NCI-H2081 (cell line): ENCODE measurements around the gene SCUBE3.

ENCODE experiments used
- DNase-seq, 2 experiments: peaks; one replicate each; lab custom pipeline; 2025; lab: John Stamatoyannopoulos, UW

The SCUBE3 gene

DNA sequence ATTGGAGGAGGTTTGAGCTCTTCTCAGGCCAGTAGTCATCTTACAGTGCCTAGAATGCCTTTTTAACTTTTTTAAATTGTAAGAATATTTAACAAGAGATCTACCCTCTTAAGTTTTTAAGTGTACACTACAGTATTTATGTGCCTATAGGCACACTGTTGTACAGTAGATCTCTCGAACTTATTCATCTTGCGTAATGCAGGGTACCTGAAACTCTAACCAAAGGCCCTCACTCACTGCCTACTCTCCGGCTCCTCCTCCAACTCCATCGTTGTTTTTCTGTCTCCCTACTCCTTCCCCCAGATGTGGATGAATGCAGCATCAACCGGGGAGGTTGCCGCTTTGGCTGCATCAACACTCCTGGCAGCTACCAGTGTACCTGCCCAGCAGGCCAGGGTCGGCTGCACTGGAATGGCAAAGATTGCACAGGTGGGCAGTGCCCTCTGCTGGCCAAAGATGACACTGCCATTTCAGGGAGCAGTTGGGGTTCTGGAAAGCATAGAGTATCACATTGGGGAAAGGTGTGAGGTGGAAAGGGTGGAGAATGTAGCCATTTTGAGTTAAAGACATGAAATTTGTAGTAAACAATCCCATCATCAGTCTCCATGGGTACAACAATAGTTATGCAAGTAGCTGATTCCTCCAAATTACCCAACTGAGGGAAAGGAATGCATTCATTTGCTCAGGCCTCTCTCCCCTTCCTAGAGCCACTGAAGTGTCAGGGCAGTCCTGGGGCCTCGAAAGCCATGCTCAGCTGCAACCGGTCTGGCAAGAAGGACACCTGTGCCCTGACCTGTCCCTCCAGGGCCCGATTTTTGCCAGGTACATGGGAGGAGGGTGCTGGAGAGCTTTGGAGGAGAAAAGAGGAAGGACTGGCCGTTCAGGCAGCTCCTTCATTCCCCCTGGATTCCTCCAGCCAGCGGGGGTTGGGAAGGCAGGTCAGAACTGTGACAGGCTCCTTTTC lies 27.4 kb downstream of the SCUBE3 start:
- peak; percentile 58 to 71 for DNase-seq

DNA sequence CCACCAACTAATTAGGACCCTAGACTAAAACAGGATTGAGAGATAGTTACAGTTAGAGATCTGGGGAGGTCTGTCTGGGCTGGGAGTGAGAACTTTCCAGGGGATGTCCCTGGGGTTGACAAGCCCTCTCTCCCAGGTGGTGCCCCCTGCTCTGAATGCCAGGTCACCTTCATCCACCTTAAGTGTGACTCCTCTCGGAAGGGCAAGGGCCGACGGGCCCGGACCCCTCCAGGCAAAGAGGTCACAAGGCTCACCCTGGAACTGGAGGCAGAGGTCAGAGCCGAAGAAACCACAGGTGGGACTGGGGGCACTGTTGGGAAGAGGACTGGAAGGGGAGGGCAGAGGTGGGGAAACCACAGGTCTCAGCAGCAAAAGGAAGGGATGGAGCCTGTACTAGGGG lies 28.7 kb downstream of the SCUBE3 start:
- DNase-seq, result no peak

DNA sequence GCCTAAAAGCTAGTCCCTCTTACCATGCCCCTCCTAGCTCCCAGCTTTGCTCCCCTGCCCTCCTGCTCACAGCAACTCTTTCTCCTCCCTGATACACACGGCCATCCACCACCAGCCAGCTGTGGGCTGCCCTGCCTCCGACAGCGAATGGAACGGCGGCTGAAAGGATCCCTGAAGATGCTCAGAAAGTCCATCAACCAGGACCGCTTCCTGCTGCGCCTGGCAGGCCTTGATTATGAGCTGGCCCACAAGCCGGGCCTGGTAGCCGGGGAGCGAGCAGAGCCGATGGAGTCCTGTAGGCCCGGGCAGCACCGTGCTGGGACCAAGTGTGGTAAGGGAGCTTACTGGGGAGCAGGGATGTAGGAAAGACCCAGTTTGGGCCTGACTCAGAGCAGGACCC lies 29.1 kb downstream of the SCUBE3 start:
- no peak for DNase-seq

DNA sequence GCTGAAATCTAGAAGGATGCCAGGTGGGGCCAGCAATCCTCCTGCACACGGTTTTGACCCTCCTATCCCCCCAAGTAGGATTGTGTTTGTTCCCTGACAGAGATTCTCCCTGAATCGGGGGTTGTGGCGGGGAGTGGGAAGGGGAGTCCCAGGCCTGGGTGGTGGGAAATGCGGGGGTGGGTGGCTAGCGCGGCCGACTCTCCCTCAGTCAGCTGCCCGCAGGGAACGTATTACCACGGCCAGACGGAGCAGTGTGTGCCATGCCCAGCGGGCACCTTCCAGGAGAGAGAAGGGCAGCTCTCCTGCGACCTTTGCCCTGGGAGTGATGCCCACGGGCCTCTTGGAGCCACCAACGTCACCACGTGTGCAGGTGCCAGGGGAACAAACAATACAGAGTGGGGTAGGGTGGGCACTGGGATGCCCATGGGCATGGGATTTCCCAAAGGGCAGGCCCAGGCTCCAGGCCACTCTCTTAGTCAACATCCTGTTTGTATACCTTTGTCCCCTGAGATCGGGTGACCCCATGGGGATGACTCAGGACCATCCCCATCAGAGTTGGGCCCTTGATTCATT lies 29.7 kb downstream of the SCUBE3 start:
- DNase-seq, result no peak

DNA sequence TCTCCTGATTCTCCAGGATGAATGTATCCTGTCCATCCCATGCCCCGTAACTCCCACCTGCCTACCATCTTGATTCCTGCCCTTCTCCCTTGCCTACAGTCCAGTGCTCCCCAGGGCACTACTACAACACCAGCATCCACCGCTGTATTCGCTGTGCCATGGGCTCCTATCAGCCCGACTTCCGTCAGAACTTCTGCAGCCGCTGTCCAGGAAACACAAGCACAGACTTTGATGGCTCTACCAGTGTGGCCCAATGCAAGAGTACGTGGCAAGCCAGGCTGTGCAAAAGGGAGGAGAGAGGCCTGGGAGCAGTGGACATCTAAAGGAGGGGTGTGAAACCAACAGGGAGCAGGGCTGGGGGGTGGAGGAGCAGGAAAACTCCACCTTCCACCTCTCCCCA lies 30.8 kb downstream of the SCUBE3 start:
- DNase-seq, result no peak

DNA sequence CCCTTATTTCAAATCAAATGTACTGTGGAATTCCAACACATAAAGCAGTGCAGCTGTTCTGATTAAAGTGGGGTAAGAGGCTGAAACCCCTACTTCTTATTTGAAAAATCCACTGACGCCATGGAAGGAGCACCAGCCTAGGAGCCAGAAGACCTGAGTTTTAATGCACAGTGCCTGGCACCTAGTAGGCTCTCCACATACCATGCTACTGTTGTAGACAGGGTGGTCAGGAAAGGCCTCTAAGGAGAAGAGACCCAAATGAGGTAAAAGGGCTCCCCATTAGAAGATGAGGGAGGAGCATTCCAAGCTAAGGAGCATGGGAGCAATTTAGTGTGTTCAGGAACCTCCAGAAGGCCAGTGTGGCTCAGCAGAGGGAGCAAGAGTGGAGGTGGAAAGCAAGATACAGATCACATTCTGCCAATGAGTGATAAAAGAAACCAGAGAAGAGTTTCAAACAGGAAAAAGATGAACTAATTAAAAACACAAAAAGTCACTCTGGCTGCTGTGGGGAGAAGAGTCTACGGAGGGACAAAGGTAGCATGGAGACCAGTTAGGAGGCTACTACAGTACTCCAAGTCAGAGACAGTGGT lies 34.0 kb downstream of the SCUBE3 start:
- no peak for DNase-seq

DNA sequence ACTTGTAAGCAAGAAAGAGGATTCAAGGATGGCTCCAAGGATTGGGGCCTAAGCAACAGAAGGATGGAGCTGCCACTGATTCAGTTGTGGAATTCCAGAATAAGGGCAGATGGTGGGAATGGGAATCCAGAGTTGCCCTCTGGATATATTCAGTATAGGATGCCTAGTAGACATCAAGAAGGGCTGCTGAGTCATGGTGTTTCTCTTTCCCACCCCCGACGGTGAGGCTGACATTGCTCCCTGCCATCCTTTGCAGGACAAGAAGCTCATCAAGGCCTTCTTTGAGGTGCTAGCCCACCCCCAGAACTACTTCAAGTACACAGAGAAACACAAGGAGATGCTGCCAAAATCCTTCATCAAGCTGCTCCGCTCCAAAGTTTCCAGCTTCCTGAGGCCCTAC lies 34.5 kb downstream of the SCUBE3 start:
- DNase-seq, result no peak

DNA sequence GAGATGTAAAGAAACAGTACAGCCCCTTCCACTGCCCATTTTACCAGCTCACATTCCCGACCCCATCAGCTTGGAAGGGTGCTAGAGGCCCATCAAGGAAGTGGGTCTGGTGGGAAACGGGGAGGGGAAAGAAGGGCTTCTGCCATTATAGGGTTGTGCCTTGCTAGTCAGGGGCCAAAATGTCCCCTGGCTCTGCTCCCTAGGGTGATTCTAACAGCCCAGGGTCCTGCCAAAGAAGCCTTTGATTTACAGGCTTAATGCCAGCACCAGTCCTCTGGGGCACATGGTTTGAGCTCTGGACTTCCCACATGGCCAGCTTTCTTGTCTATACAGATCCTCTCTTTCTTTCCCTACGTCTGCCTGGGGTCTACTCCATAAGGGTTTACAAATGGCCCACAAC lies 35.2 kb downstream of the SCUBE3 start:
- DNase-seq, result no peak

DNA sequence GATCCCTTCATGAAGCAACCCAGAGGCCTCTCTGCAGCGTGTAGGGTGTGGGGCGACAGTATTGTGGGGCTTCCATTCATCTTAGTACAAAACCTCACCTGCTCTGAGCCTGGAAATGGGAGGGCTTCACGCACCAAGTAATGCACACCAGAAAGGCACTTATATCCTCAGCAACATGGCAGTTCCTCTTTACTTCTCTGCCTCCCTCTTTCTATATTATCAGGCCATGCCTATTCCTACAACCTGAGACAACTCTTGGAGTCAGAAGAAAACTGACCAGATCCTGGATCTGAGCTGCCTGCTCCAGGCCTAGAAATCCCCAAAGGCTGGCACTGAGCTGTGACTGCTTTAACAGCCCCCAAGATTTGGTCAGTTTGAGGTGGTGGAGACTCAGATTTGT lies 38.2 kb downstream of the SCUBE3 start:
- no peak for DNase-seq

DNA sequence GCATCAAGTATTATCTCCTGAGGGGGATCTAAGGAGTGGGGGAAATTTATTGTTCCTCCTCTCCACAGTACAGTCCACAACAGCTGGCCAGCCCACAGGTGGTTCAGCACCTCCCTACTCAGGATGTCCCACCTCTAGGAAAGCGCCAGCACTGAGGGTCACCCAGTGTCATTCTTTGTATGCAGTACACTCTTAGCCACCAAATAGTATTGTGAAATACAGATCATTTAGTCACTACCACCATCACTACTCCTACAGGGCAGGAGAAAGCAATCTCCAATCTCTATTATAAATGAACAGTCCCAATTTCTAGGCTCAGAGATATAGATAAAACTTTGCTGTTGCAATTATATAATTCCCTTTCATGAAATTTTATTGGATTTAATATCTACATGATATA lies 39.5 kb downstream of the SCUBE3 start:
- no peak for DNase-seq

DNA sequence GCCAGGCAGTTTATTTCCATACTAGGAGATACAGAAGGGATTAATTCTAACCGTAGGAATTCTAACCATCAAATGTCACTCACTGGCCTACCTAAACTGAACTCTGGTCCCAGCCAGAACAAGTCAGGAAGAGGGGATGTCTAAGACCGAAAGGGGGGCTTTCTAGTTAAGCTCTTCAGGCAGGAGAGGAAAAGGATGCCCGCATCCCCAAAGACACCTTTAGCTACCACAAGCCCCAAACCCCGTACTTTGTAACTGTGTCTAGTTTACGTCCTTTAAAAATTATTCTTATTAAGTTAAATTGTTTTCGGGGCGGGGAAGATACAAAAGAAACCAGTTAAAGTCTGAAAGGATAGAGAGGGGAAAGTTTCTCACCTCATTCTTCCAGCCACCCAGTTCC lies 44.6 kb downstream of the SCUBE3 start:
- no peak for DNase-seq

DNA sequence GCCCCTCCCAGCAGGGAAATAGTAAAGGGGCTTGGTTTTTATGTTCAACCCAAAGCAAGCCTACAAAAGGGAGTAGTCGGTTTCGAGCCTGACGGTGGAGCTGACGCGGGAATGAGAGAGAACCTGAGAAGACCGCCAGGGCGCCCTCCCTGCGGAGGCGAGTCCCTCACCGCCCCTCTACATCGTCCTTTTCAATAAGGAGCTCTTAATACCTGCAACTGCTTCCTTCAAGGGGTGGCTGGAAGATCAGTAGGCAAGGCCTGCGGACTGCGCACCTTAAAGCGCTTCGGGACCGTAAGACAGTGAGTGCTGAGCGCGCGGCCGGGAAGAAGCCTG lies 45.1 kb downstream of the SCUBE3 start:
- peak; percentile 51 to 67 for DNase-seq

DNA sequence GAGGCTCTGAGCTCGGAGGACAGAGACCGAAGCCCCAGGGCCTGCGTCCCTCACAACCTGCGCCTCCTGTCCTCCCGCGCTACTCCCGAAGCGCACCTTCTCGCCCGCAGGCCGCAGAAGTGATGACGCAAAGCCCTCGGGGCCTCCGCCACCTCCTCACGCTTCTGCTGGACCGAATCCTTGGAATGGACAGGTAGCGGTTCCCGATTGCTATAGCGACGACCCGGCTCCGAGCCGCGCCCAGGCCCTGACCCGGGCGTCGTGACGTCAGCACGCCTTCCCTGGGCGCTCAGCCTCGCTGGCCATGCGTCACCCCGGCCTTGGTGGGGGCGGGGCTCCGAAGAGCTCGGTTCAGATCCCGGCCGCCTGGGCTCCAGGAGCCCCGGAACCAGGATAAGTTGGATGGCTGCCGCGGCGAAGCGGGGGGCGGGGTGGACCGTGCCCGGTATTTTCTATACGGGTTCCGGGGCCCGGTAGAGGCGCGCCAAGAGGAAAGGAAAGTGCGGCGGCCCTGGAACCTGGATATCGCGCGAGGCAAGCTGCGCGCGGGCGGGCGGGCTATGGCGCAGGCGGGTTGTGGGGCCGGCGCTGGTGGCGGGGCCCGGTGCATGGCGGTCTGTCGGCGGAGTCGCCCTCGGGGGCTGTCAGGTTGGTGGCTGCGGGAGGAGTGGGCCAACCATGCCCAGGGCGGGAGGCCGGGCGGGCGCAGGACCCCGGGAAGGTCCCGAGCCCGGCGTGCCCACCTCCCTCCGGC lies 45.6 kb downstream of the SCUBE3 start, which contains the start of gene ZNF76:
TSS of gene ZNF76 (plus strand) at position 542 of the 754 bp plus-strand sequence. CDS start 21,417 bp downstream, outside the sequence.
- peak; percentile 95 to 96 for DNase-seq

DNA sequence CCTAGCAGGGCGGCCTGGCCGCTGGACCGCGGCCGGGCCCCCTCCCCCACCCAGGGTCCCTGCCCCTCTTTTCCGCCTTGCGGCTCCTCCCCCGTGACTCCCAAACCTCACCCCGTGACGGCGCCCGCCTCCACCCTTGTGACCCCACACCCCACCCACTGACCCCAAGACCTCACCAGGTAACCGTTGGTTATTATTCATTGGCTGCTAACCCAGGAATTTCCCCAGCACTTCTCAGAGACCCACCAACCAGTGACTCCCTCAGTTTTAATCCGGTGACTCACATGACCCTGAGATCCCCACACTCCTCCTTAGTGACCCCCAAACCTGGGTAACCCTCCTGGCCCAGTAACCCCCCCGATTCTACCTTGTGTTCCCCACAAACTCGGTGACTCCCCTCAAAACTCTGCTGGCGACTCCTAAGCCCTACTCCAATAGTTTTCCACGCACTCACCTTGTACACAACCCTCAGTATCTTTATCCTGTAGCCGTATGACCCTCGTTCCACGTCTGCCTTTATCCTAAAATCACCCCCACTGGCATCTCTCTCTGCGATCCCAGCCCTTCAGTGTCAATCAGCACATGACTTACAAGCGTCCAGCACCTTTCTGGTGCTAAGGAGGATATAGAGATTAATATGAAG lies 46.3 kb downstream of the SCUBE3 start:
- DNase-seq, result peak; percentile 40 to 51

DNA sequence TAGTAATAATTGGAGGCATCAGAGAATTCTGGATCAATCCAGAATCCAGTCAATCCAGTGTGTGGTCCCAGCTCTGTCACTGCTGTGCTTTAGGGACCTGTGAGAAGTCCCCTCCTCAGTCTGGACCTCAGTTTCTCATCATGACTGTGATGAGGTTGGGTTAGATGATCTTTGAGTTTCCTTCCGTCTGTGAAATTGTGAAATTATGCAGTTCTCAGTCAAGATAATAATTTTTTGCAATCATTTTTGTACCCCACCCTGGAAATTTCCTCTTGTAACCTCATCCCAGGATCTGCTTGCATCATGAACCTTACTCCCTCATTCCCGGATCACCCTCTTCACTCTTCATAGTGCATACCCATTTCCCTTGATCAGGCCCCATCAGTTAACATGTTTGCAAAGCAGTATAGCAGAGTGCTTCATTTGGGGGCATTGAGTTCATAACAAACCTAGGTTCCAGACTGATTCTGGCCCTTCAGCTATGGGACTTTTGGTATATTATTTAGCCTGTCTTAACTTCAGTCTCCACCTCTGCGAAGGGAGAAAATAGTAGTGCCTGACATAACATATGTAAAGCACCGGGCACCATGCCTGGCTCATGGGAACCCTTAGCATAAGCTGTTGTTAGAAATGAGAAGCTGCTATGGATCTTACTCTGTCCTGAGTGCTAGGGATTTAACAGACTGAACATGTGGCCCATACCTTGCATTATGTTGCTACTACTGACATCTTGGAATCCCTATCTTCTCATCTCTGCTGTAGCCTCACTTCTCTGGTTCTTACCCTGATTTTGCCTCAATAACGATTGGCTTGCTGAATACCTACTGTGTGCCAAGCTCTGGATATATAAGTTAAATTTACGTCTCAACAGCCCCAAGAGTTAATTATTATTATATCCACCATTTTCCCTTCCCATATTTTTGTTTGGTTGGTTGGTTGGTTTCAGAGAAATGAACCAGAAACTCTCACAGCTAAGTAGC lies 47.1 kb downstream of the SCUBE3 start:
- DNase-seq, result no peak

DNA sequence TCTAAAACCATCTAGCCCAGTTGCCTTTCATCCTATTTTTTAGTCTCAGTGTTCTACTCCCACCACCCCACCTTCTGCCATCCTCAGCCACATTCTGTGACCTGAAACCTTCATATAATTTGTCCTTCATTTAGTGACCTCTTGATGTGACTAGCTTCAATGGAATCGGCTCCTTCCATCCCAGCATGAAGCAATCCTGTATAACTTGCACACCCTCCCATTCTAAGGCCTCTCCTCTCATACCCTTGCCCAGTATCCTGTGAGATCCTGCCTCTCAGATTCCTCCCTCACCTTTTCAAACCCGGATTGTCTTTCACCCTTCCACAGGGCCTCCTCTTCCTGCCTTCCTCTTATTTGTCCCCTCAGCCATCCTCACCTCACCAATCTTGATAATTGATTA lies 48.8 kb downstream of the SCUBE3 start:
- no peak for DNase-seq

DNA sequence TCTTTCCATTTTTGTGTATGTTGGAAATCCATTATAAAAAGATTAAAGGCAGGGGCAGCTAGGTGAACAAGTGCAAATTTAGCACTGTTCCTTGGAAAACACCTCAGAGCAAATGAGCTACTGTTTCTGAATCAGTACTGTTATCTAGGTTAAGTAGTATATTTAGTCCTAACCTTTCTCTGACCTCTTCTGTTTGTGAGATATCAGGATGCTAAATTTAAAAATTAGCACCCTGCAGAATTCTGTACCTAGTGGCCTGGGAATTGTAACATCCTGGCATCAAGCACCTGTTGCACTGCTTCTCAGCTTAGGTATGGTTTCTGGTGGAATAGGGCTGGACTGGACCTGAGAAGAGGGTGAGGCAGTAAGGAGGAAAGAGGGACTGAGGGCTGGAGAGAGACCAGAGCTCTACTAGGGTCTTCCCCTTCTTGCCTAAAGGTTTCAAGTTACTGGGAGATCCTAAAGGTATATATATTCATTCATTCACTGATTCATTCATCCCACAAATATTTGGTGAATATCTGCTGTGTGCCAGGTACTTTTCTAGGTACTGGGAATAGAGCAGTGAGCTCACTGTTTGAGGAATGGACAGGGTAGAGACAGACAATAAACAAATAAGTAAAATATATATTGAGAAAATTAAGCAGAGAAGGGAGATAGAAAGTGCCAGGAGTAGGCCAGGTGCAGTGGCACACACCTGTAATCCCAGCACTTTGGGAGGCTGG lies 51.0 kb downstream of the SCUBE3 start:
- DNase-seq, result no peak

DNA sequence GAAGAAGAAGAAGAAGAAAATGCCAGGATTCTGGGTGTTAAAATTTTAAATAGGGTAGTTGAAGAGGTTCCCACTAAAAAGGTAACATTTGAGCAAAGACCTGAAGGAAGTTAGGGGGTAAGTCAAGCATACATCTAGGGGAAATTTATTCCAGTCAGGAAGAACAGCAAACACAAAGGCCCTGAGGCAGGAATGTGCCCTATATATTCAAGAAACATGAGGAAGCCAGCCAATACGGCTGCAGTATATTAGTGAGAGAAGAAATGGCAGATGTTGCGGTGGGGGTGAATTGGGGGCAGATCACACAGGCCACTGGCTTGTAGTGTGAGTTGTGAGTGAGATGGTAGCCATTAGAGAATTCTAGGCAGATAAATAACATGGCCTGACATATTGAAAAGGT lies 51.8 kb downstream of the SCUBE3 start:
- no peak for DNase-seq

DNA sequence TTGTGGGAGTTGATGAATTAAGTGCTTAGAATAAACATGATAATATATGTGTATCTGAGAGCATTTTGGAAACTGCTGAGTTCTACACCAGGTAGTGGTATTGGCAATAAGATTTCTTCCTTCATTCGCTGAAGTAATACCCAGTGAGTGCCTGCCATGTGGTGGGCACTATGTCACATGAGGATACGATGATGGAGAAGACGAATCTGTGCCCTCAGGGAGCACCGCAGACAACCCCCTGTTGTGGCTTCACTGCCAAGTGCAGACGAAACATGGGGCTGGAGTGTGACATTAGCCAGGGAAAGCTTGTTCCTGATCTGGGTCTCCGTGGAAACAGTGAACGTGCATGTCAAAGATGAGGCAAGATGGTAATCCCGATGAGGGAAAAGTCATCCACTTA lies 53.7 kb downstream of the SCUBE3 start:
- no peak for DNase-seq

DNA sequence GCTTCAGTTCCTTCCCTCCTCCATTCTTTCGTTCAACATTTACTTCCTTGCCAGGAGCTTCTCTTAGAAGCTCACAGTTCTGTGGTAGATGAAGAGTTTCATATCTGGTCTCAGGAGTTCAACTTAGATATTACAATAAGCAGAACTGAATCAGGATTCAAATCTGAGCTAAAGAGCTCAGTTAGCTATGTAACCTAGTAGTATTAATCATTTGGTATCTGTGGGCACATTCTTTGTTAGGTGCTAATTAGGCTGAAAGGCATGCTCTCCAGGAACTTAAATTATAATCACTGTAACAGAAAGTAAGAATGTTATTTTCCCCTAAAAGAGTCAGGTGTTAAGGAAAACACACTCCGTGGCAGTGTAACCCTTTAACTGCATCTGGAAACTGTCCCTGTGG lies 54.1 kb downstream of the SCUBE3 start:
- no peak for DNase-seq
